Activated CD4-positive, alpha-beta T cell treated with anti-CD3 and anti-CD28 coated beads, Interleukin-10, Interleukin-2, amounts not matched to agents 100 ng/mL and 50 ng/mL, durations not matched to agents 16 hours and 8 hours (primary cell): ENCODE results near the gene RALGPS2.
"Not testable (repeated sequence)": the region's sequence is repeated elsewhere in the genome, so short reads cannot be mapped to it uniquely, and the experiment has no call there.

Experiments
- DNase-seq: peaks from one replicate; pipeline ENCODE4 v3.0.0-alpha.2; 2020

Gene RALGPS2

GRCh38 chr1:178725466-178726086 is 532 bp downstream of the RALGPS2 start:
- DNase-seq, result no peak

GRCh38 chr1:178726087-178726517 is 1.1 kb downstream of the RALGPS2 start:
- peak; percentile 57 for DNase-seq

- no peak for DNase-seq
Observed at GRCh38 chr1:178726545-178726944, 1.5 kb downstream of the RALGPS2 start.

- DNase-seq, result no peak
Observed at GRCh38 chr1:178727014-178727895, 2.2 kb downstream of the RALGPS2 start.

GRCh38 chr1:178733972-178734371 is 8.9 kb downstream of the RALGPS2 start:
- DNase-seq, result no peak

GRCh38 chr1:178738780-178739179 is 13.7 kb downstream of the RALGPS2 start:
- no peak for DNase-seq

GRCh38 chr1:178739285-178740045 is 14.4 kb downstream of the RALGPS2 start:
- DNase-seq, result no peak

GRCh38 chr1:178740491-178740890 is 15.4 kb downstream of the RALGPS2 start:
- no peak for DNase-seq

- no peak for DNase-seq
Observed at GRCh38 chr1:178740924-178741323, 15.9 kb downstream of the RALGPS2 start.

GRCh38 chr1:178743801-178744200 is 18.8 kb downstream of the RALGPS2 start:
- DNase-seq, result no peak

- no peak for DNase-seq
Observed at GRCh38 chr1:178745260-178745659, 20.2 kb downstream of the RALGPS2 start.

GRCh38 chr1:178746345-178746744 is 21.3 kb downstream of the RALGPS2 start:
- no peak for DNase-seq

- not testable (repeated sequence) for DNase-seq
Observed at GRCh38 chr1:178747361-178747760, 22.3 kb downstream of the RALGPS2 start.

- no peak for DNase-seq
Observed at GRCh38 chr1:178749581-178750166, 24.6 kb downstream of the RALGPS2 start.

- no peak for DNase-seq
Observed at GRCh38 chr1:178751046-178751445, 26.0 kb downstream of the RALGPS2 start.

GRCh38 chr1:178752891-178753290 is 27.8 kb downstream of the RALGPS2 start:
- no peak for DNase-seq

- DNase-seq, result not testable (repeated sequence)
Observed at GRCh38 chr1:178754655-178755256, 29.7 kb downstream of the RALGPS2 start.

- DNase-seq, result peak; percentile 55
Observed at GRCh38 chr1:178768423-178768822, 43.4 kb downstream of the RALGPS2 start.

- DNase-seq, result no peak
Observed at GRCh38 chr1:178772952-178773351, 47.9 kb downstream of the RALGPS2 start.

- peak; percentile 43 for DNase-seq
Observed at GRCh38 chr1:178774263-178774662, 49.2 kb downstream of the RALGPS2 start.

GRCh38 chr1:178776553-178776952 is 51.5 kb downstream of the RALGPS2 start:
- no peak for DNase-seq

GRCh38 chr1:178781533-178782330 is 56.7 kb downstream of the RALGPS2 start:
- DNase-seq, result no peak
